Spleen (tissue), 7 donors: ENCODE measurements around the gene BCAS4.

Source experiments
- POLR2A ChIP-seq, 3 donors: fragments of 450-650 bp; IDR thresholded peaks; one replicate each; pipeline ENCODE4 v1.5.1; 2017; ENCODE audit warnings: antibody characterized with exemption in 3 of 3, mild to moderate bottlenecking in 1 of 3
- POLR2AphosphoS5 ChIP-seq, 3 donors: sonication (generic); formaldehyde crosslinking; IDR thresholded peaks; one replicate each; pipeline ENCODE4 v1.5.1; 2017; ENCODE audit warnings: antibody characterized with exemption in 3 of 3
- TF ChIP-seq, protein P1 (sequence below), 11 experiments: fragments of 200-600 bp in 7 of 11; fragments of 450-650 bp in 4 of 11; sonication (generic) in 4 of 11; IDR thresholded peaks in 8 of 11; conservative IDR thresholded peaks in 3 of 11; 1 replicate in 7 of 11; 2 replicates in 4 of 11; pipeline versions ENCODE4 v1.4.0 to v1.8.0; 2016 to 2021; ENCODE audit warnings: antibody characterized with exemption in 11 of 11, inconsistent platforms in 4 of 11, mild to moderate bottlenecking in 1 of 11
- donor health status: DM: no; HTN: no; CAD: no; lungs with moderate emphysema.
- donor health status: DM: no; HTN: no; CAD: no.
- donor health status: DM: no; HTN: no; CAD: no.

DNA sequence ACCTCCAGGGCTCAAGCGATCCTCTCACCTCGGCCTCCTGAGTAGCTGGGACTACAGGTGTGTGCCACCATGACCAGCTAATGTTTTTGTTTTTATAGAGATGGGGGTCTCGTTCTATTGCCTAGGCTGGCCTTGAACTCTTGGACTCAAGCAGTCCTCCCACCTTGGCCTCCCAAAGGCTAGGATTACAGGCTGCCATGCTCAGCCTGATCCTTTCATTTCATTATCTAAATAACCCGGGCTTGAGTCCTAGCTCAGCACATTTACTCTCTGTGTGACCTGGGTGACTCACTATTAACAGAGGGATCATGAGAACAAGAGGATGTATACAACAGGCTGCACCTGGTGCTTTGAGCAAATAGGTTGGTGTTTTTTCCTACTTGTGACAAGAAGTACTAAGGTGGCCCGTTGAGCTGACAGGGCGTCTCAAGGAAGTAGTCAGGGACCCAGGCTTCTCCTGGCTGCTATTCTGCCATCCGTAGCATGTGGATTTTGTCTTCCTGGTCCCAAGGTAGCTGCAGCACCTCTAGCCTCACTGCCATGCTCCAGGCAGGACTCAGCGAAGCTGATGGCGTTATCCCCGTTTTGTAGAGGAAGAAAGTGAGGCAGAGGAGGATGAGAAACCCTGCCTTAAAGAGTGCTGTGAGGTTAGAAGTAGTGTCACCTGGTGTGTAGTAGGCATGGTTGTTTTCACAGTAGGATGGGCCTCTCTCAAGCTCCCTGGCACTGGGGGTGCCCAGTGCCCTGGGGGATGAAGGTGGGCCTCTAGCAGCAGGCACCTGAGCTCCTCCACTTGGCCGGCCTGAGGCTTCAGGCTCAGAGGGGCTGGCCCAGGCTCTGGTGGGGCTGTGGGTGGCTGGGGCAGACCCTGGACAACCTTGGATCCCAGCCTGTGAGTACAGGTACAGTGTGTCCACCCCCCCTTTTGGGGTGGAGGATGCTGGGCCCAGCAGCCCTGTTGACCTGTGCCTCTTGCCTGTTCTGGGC is 73.9 kb downstream of the BCAS4 start:
- no peak for TF ChIP-seq POLR2A (IDR thresholded peaks at IDR 0.05)
- TF ChIP-seq, protein P1, sequence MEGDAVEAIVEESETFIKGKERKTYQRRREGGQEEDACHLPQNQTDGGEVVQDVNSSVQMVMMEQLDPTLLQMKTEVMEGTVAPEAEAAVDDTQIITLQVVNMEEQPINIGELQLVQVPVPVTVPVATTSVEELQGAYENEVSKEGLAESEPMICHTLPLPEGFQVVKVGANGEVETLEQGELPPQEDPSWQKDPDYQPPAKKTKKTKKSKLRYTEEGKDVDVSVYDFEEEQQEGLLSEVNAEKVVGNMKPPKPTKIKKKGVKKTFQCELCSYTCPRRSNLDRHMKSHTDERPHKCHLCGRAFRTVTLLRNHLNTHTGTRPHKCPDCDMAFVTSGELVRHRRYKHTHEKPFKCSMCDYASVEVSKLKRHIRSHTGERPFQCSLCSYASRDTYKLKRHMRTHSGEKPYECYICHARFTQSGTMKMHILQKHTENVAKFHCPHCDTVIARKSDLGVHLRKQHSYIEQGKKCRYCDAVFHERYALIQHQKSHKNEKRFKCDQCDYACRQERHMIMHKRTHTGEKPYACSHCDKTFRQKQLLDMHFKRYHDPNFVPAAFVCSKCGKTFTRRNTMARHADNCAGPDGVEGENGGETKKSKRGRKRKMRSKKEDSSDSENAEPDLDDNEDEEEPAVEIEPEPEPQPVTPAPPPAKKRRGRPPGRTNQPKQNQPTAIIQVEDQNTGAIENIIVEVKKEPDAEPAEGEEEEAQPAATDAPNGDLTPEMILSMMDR (IDR thresholded peaks at IDR 0.05 in 8 of 11, conservative IDR thresholded peaks at IDR 0.05 in 3 of 11), result no peak
- peak in 1 of 3 donors; percentile 12 for TF ChIP-seq POLR2AphosphoS5 (IDR thresholded peaks at IDR 0.05)
